Measurements from ENCODE around the gene CFAP206.

The CFAP206 gene

GRCh38 chr6:87391334-87391733 is 16.4 kb upstream of the CFAP206 start:
- Histone ChIP-seq H3K79me2 (ENCODE audit: control insufficient read depth, low read length) (no peaks in the 10 kb centered on the region), H3K27ac (ENCODE audit: low read depth, low read length) (no peak overlapping the region)

GRCh38 chr6:87393026-87393622 is 14.6 kb upstream of the CFAP206 start:
- Histone ChIP-seq H3K9me2 (replicated peaks; ENCODE audit: control insufficient read depth, low read length) (no peaks in the 10 kb centered on the region), H3K4me3 (ENCODE audit: low read length) (no peak overlapping the region), H3K4me2 (ENCODE audit: low read length) (no peak overlapping the region), H3K36me3 (ENCODE audit: control insufficient read depth, low read length) (no peaks in the 10 kb centered on the region), H3K4me1 (ENCODE audit: control insufficient read depth, low read length) (peaks cover 15% of the 10 kb centered on the region), H4K20me1 (ENCODE audit: control insufficient read depth, insufficient read depth, low read depth, low read length) (no peaks in the 10 kb centered on the region), H3K79me2 (ENCODE audit: control insufficient read depth, low read length) (no peaks in the 10 kb centered on the region), H3F3A (ENCODE audit: control insufficient read depth, insufficient read depth) (no peaks in the 10 kb centered on the region), H3K9me3 (ENCODE audit: control insufficient read depth, insufficient read depth, low read length) (no peaks in the 10 kb centered on the region), H3K27me3 (ENCODE audit: control insufficient read depth, low read length) (no peaks in the 10 kb centered on the region), H3K27ac (ENCODE audit: low read depth, low read length) (no peak overlapping the region)
- TF ChIP-seq EZH2phosphoT487 (IDR thresholded peaks at IDR 0.05; ENCODE audit: borderline replicate concordance, low read length) (no peak), CTCF (IDR thresholded peaks at IDR 0.05; ENCODE audit: low read depth, low read length, poor library complexity, severe bottlenecking) (peak; percentile 78)

More at GRCh38 chr6:87391334-87391733, 16.4 kb upstream of the CFAP206 start:
- no peaks in the 10 kb centered on the region for H3K36me3 ChIP-seq (ENCODE audit: control insufficient read depth, low read length)
- H4K20me1 ChIP-seq (ENCODE audit: control insufficient read depth, insufficient read depth, low read depth, low read length), result no peaks in the 10 kb centered on the region
- peaks cover 6% of the 10 kb centered on the region for H3K4me1 ChIP-seq (ENCODE audit: control insufficient read depth, low read length)
- no peak overlapping the region for H3K4me2 ChIP-seq (ENCODE audit: low read length)
- no peak overlapping the region for H3K4me3 ChIP-seq (ENCODE audit: low read length)
- H3K27me3 ChIP-seq (ENCODE audit: control insufficient read depth, low read length), result no peaks in the 10 kb centered on the region
- H3K9me3 ChIP-seq (ENCODE audit: control insufficient read depth, insufficient read depth, low read length), result no peaks in the 10 kb centered on the region
- H3F3A ChIP-seq (ENCODE audit: control insufficient read depth, insufficient read depth), result no peaks in the 10 kb centered on the region
- TF ChIP-seq EZH2phosphoT487 (IDR thresholded peaks at IDR 0.05; ENCODE audit: borderline replicate concordance, low read length), result no peak
- TF ChIP-seq CTCF (IDR thresholded peaks at IDR 0.05; ENCODE audit: low read depth, low read length, poor library complexity, severe bottlenecking), result peak; percentile 56
- H3K9me2 ChIP-seq (replicated peaks; ENCODE audit: control insufficient read depth, low read length), result no peaks in the 10 kb centered on the region

- H3K4me1 ChIP-seq (ENCODE audit: control insufficient read depth, low read length), result peaks cover 15% of the 10 kb centered on the region
These were observed 12.3 kb upstream of the CFAP206 start for GRCh38 chr6:87395431-87395830.

More at GRCh38 chr6:87395431-87395830, 12.3 kb upstream of the CFAP206 start:
- Histone ChIP-seq H3K4me3 (ENCODE audit: low read length) (no peak overlapping the region), H3K27me3 (ENCODE audit: control insufficient read depth, low read length) (no peaks in the 10 kb centered on the region), H4K20me1 (ENCODE audit: control insufficient read depth, insufficient read depth, low read depth, low read length) (no peaks in the 10 kb centered on the region), H3K9me3 (ENCODE audit: control insufficient read depth, insufficient read depth, low read length) (no peaks in the 10 kb centered on the region), H3K27ac (ENCODE audit: low read depth, low read length) (no peak overlapping the region), H3K36me3 (ENCODE audit: control insufficient read depth, low read length) (no peaks in the 10 kb centered on the region), H3K9me2 (replicated peaks; ENCODE audit: control insufficient read depth, low read length) (no peaks in the 10 kb centered on the region), H3K79me2 (ENCODE audit: control insufficient read depth, low read length) (no peaks in the 10 kb centered on the region), H3K4me2 (ENCODE audit: low read length) (no peak overlapping the region), H3F3A (ENCODE audit: control insufficient read depth, insufficient read depth) (no peaks in the 10 kb centered on the region)
- no peak for TF ChIP-seq EZH2phosphoT487 (IDR thresholded peaks at IDR 0.05; ENCODE audit: borderline replicate concordance, low read length)
- TF ChIP-seq CTCF (IDR thresholded peaks at IDR 0.05; ENCODE audit: low read depth, low read length, poor library complexity, severe bottlenecking), result no peak
